Dendritic cell treated with granulocyte-macrophage colony-stimulating factor and Interleukin-4, amounts not matched to agents 40 ng/mL and 50 ng/mL, for 4 days (primary cell): ENCODE measurements around the gene TUNAR.

Source experiments
- H3K27ac Mint-ChIP-seq: one replicate; pipeline ENCODE4 v1.8.0; 2022; ENCODE audit warnings: mild to moderate bottlenecking, mixed read lengths
- H3K27me3 Mint-ChIP-seq: one replicate; pipeline ENCODE4 v1.8.0; 2022; ENCODE audit warnings: mild to moderate bottlenecking, mixed read lengths
- H3K36me3 Mint-ChIP-seq: one replicate; pipeline ENCODE4 v1.8.0; 2022; ENCODE audit warnings: low read depth, mixed read lengths
- H3K4me1 Mint-ChIP-seq: one replicate; pipeline ENCODE4 v1.8.0; 2022; ENCODE audit warnings: low read depth, mixed read lengths
- H3K4me3 Mint-ChIP-seq: one replicate; pipeline ENCODE4 v1.8.0; 2022; ENCODE audit warnings: mild to moderate bottlenecking, moderate library complexity, mixed read lengths
- H3K9me3 Mint-ChIP-seq: one replicate; pipeline ENCODE4 v1.8.0; 2022; ENCODE audit warnings: mixed read lengths
- intact Hi-C: fragments of 100-400 bp; cut with micrococcal nuclease; formaldehyde crosslinking; loops from one replicate; pipeline ENCODE4 v1.15.0; 2022

Gene TUNAR

GRCh38 chr14:95886366-95887056 lies 9.9 kb downstream of the TUNAR start:
- Mint-ChIP-seq H3K36me3 (no peaks in the 10 kb centered on the region), H3K27me3 (no peaks in the 10 kb centered on the region), H3K4me3 (no peak overlapping the region), H3K27ac (no peak overlapping the region), H3K9me3 (no peaks in the 10 kb centered on the region), H3K4me1 (no peaks in the 10 kb centered on the region)
- intact Hi-C loops, result no loop called here

GRCh38 chr14:95887351-95887750 lies 10.7 kb downstream of the TUNAR start:
- Mint-ChIP-seq H3K9me3 (no peaks in the 10 kb centered on the region), H3K4me1 (no peaks in the 10 kb centered on the region)
- intact Hi-C loops, result no loop called here

DNA sequence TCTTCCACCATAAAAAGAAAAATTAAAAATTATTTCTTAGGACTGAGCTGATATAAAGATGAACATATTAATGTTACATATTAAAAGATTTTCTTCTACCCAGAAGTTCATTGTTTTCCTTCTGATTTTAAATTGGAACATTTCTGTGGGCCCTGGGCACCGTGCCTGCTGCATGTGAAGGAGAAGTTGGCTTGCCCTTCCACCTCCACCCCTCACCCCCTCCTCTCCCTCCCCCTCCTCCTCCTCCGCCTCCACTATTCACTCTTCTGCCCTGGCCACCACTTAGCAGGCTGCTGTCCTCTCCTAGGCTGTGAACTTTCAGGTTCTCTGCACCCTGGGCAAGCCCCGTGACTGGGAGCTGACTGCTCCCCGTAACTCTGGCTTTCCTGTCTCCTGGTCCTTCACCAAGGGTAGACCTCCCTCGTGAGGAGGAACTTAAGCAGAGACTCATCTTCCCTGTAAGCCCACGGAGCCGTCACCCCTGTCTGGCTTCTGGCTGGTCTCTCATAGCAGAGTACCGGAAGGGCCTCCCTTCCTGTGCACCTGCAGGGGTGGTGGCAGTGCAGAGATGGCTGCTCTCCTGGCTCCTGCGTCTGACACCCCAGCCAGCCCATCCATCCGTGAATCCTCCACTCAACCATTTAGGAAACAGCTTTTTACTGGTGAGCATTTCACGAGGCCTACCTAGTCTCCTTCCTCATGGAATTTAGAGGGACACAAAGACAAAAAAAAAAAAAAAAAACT lies 12.8 kb downstream of the TUNAR start:
- H3K9me3 Mint-ChIP-seq, result no peaks in the 10 kb centered on the region
- no peaks in the 10 kb centered on the region for H3K4me1 Mint-ChIP-seq
- no peaks in the 10 kb centered on the region for H3K36me3 Mint-ChIP-seq
- intact Hi-C loops, result no loop called here
- no peak overlapping the region for H3K4me3 Mint-ChIP-seq
- H3K27ac Mint-ChIP-seq, result no peak overlapping the region
- H3K27me3 Mint-ChIP-seq, result no peaks in the 10 kb centered on the region

More at GRCh38 chr14:95887351-95887750, 10.7 kb downstream of the TUNAR start:
- Mint-ChIP-seq H3K36me3 (no peaks in the 10 kb centered on the region), H3K27ac (no peak overlapping the region), H3K4me3 (no peak overlapping the region), H3K27me3 (no peaks in the 10 kb centered on the region)

GRCh38 chr14:95891742-95892141 lies 15.1 kb downstream of the TUNAR start:
- Mint-ChIP-seq H3K9me3 (no peaks in the 10 kb centered on the region), H3K27ac (no peak overlapping the region), H3K36me3 (no peaks in the 10 kb centered on the region), H3K27me3 (peaks cover 2% of the 10 kb centered on the region), H3K4me1 (no peaks in the 10 kb centered on the region), H3K4me3 (no peak overlapping the region)
- intact Hi-C loops, result no loop called here

DNA sequence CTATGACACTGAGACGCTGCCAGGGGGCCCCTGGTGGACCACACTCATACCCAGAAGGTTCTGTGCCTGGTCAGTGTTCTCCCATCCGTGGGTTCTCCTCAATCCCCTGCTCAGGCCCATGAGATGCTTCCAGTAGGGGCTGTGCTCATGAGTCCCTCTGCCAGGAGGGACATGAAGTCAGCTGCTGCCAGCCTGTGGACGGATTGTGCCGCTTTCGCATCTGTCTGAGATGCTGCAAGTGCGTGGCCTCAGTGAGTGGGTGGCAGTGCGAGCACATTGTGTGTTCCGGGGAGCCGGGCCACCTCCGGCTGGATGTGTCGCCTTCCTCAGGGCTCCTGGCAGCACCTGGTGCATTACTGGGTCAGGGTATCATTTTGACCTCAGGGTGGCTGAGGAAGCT lies 15.5 kb downstream of the TUNAR start:
- no peaks in the 10 kb centered on the region for H3K36me3 Mint-ChIP-seq
- no peak overlapping the region for H3K4me3 Mint-ChIP-seq
- peaks cover 2% of the 10 kb centered on the region for H3K27me3 Mint-ChIP-seq
- intact Hi-C loops, result no loop called here
- no peak overlapping the region for H3K27ac Mint-ChIP-seq
- no peaks in the 10 kb centered on the region for H3K4me1 Mint-ChIP-seq
- H3K9me3 Mint-ChIP-seq, result no peaks in the 10 kb centered on the region

DNA sequence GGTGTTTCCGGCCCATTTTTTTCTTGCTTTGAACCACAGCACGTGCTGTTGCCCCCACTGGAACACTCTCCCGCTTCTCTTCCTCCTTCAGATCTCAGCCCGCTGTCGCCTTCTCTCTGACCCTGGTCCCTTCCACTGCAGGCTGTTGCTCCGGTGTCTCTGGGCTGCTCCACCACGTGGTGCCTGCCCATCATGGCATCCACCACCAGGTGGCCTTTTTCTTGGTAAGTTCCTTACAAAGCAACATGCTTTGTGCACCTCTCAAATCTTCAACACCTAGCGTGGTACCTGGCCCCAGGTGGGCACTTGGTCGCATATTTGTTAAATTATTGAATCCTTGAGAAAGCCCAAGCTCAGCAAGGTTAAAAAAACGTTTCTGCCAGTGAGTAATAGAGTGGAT lies 19.1 kb downstream of the TUNAR start:
- intact Hi-C loops, result no loop called here
- no peak overlapping the region for H3K4me3 Mint-ChIP-seq
- H3K36me3 Mint-ChIP-seq, result no peaks in the 10 kb centered on the region
- peaks cover 2% of the 10 kb centered on the region for H3K27me3 Mint-ChIP-seq
- no peaks in the 10 kb centered on the region for H3K4me1 Mint-ChIP-seq
- no peaks in the 10 kb centered on the region for H3K9me3 Mint-ChIP-seq
- no peak overlapping the region for H3K27ac Mint-ChIP-seq

GRCh38 chr14:95896498-95897135 lies 20.0 kb downstream of the TUNAR start:
- Mint-ChIP-seq H3K4me3 (no peak overlapping the region), H3K9me3 (no peaks in the 10 kb centered on the region), H3K4me1 (no peaks in the 10 kb centered on the region), H3K27ac (no peak overlapping the region), H3K27me3 (peaks cover 2% of the 10 kb centered on the region), H3K36me3 (no peaks in the 10 kb centered on the region)
- intact Hi-C loops, result no loop called here

DNA sequence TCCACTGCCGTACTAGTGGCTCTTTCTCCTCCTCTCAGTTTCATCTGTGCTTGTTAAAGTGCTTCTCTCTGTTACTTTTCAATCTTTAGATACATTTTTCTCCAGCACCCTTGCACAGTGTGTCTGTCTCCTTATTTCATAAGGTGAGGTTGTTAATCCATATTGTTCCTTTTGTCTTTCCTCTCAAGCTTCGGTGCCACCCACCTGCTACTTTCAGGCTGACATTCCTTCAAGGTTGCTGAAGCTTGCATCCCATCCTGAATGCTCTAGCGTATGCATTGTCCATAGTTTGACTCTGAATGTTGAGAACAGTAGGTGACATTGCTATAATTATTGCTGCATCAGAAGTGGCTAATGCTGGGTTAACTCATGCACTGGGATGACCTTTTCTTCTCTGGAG lies 20.6 kb downstream of the TUNAR start:
- intact Hi-C loops, result no loop called here
- Mint-ChIP-seq H3K4me3 (no peak overlapping the region), H3K36me3 (no peaks in the 10 kb centered on the region), H3K4me1 (no peaks in the 10 kb centered on the region), H3K27ac (no peak overlapping the region), H3K27me3 (peaks cover 2% of the 10 kb centered on the region), H3K9me3 (no peaks in the 10 kb centered on the region)

DNA sequence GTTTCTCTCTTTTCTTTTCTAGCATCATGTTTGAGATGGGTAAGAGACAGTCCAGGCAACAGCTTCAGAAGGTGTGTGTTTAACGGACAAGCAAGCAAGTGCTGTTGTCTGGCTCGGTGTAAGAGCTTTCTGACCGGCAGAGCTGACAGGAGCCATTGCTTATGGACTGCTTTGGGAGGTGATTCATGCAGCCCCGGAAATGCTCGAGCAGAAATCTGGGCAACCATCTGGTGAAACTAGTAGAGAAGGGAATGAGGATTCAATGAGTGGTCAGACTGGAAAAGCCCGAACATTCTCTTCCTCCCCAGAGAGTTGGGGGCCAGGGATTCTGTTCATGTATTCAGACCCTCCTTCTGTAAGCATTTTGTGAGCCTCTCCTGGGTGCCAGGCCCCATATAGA lies 24.4 kb downstream of the TUNAR start:
- Mint-ChIP-seq H3K4me3 (no peak overlapping the region), H3K4me1 (no peaks in the 10 kb centered on the region), H3K27me3 (no peaks in the 10 kb centered on the region), H3K36me3 (no peaks in the 10 kb centered on the region), H3K27ac (no peak overlapping the region), H3K9me3 (no peaks in the 10 kb centered on the region)
- intact Hi-C loops, result no loop called here

DNA sequence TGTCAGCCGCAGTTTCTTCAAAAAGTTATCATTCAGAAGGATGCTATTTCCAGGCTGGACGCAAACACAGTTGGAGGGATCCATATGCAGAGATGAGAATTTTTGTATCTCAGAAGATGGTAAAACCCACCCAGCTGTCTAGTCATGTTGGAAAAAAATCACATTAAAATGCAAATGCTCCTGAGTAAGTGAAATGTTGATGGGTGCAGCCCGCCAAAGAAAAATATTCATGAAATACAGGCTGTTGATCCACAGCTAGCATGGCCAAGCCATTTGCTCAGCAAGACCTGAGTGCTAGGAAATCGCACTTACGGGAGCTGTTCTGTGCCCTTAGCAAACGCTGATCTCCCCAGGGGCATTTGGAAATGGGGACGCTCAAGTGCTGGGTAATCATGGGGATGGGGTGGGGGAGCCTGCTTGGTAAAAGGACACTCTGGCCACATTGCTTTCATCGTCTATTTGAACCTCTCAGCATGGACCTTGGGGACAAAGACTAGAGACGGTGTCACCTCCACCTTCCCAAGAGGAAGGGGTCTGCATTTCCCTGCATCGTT lies 25.7 kb downstream of the TUNAR start:
- H3K9me3 Mint-ChIP-seq, result no peaks in the 10 kb centered on the region
- no peaks in the 10 kb centered on the region for H3K36me3 Mint-ChIP-seq
- no peaks in the 10 kb centered on the region for H3K27me3 Mint-ChIP-seq
- H3K4me1 Mint-ChIP-seq, result no peaks in the 10 kb centered on the region
- no peak overlapping the region for H3K4me3 Mint-ChIP-seq
- intact Hi-C loops, result no loop called here
- no peak overlapping the region for H3K27ac Mint-ChIP-seq

- Mint-ChIP-seq H3K9me3 (no peaks in the 10 kb centered on the region), H3K4me1 (no peaks in the 10 kb centered on the region), H3K36me3 (no peaks in the 10 kb centered on the region), H3K4me3 (no peak overlapping the region), H3K27me3 (no peaks in the 10 kb centered on the region), H3K27ac (no peak overlapping the region)
- intact Hi-C loops, result no loop called here
Observed at GRCh38 chr14:95903165-95903564, 26.5 kb downstream of the TUNAR start.

DNA sequence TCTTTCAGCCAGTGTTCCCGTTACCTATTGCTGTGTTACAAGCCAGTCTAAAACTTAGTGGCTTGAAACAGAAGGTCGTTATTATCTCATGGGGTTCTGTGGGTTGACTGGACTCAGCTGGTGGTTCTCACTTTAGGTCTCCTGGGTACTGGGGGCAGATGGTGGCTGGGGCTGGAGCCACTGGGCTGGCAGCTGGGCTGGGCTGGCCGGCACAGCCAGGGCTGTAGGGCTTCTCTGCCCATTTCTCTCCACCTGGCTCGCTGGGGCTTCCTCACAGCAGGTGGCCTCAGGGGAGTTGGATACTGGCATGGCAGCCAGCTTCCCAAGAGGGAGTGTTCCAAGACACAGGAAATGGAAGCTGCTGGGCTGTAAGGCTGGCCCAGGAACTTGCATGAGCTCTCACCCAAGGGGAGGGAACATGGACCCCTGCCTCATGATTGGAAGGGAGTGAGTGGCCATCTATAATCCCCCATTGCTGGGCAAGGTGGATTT lies 27.0 kb downstream of the TUNAR start:
- Mint-ChIP-seq H3K4me1 (no peaks in the 10 kb centered on the region), H3K36me3 (no peaks in the 10 kb centered on the region), H3K27ac (no peak overlapping the region), H3K4me3 (no peak overlapping the region), H3K27me3 (no peaks in the 10 kb centered on the region), H3K9me3 (no peaks in the 10 kb centered on the region)
- intact Hi-C loops, result no loop called here

GRCh38 chr14:95906591-95906990 lies 30.0 kb downstream of the TUNAR start:
- no peaks in the 10 kb centered on the region for H3K36me3 Mint-ChIP-seq
- no peaks in the 10 kb centered on the region for H3K9me3 Mint-ChIP-seq
- intact Hi-C loops, result no loop called here
- no peak overlapping the region for H3K27ac Mint-ChIP-seq
- no peaks in the 10 kb centered on the region for H3K4me1 Mint-ChIP-seq
- no peak overlapping the region for H3K4me3 Mint-ChIP-seq
- no peaks in the 10 kb centered on the region for H3K27me3 Mint-ChIP-seq

- no peaks in the 10 kb centered on the region for H3K9me3 Mint-ChIP-seq
- H3K36me3 Mint-ChIP-seq, result no peaks in the 10 kb centered on the region
- no peak overlapping the region for H3K27ac Mint-ChIP-seq
- intact Hi-C loops, result no loop called here
- no peaks in the 10 kb centered on the region for H3K27me3 Mint-ChIP-seq
- H3K4me1 Mint-ChIP-seq, result no peaks in the 10 kb centered on the region
- H3K4me3 Mint-ChIP-seq, result no peak overlapping the region
Observed at GRCh38 chr14:95910628-95911027, 34.0 kb downstream of the TUNAR start.
